Measurements from ENCODE around the gene SLC26A2.

Gene SLC26A2

DNA sequence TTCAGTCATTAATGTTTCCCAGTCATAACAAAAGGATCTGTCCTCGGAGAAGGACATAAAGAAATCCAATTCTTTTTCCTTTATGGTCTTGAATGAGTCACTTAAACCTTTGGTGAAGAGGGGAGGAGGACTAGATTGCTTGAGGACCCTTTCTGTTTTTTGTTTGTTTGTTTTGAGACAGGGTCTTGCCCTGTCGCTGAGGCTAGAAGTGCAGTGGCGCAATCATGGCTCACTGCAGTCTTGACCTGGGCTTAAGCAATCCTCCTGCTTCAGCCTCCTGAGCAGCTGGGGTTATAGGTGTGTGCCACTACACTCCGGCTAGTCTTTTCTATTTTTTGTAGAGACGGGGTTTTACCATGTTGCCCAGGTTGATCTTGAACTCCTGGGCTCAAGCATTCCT, 27.6 kb downstream of the SLC26A2 start:
- TF ChIP-seq, protein P1, sequence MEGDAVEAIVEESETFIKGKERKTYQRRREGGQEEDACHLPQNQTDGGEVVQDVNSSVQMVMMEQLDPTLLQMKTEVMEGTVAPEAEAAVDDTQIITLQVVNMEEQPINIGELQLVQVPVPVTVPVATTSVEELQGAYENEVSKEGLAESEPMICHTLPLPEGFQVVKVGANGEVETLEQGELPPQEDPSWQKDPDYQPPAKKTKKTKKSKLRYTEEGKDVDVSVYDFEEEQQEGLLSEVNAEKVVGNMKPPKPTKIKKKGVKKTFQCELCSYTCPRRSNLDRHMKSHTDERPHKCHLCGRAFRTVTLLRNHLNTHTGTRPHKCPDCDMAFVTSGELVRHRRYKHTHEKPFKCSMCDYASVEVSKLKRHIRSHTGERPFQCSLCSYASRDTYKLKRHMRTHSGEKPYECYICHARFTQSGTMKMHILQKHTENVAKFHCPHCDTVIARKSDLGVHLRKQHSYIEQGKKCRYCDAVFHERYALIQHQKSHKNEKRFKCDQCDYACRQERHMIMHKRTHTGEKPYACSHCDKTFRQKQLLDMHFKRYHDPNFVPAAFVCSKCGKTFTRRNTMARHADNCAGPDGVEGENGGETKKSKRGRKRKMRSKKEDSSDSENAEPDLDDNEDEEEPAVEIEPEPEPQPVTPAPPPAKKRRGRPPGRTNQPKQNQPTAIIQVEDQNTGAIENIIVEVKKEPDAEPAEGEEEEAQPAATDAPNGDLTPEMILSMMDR (IDR thresholded peaks at IDR 0.05; ENCODE audit: low read depth, low read length), result no peak
- Histone ChIP-seq H3K4me3 (ENCODE audit: low read depth, low read length) (no peak overlapping the region), H3K36me3 (no peaks in the 10 kb centered on the region), H3K27me3 (ENCODE audit: insufficient read depth, low read depth, severe bottlenecking) (no peaks in the 10 kb centered on the region), H3K9me3 (ENCODE audit: severe bottlenecking) (no peaks in the 10 kb centered on the region), H3K27ac (no peak overlapping the region)
- no peak for DNase-seq

DNA sequence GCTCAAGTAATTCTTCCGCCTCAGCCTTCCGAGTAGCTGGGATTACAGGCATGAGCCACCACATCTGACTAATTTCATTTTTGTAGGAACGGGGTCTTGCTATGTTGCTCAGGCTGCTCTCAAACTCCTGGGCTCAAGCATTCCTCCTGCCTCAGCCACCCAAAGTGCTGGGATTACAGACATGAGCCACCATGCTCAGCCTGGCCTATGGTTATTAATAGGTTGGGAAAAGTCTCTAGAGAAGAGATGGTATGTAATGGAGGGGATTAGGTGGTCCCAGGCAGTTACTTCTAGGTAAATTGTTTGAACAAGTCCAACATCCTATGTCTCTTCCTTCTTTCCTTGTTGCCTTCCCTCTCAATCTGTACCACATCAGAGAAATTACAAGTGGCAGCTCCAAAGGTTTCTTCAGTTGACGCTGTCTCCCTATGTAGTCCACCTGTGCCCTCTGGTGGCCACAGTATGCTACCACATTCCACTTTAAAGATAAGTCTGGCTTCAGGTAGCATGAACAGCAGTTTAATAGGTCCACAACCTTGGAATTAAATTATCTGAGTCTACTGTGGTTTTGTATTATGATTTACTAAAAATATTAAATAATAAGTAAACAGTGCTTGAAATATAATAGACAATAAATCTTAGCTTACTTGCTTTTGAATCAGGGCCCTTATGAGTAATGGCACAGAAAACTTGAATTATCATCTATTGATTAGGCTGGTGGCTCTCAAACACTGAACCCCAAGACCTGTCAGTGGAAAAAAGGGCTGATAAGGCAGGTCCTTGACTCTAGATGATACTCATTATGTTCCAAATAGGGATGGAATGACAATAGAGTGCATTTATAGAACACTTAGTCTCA, 30.2 kb downstream of the SLC26A2 start:
- TF ChIP-seq, protein P1 (IDR thresholded peaks at IDR 0.05; ENCODE audit: low read depth, low read length), result peak; percentile 80
- H3K27me3 ChIP-seq (ENCODE audit: insufficient read depth, low read depth, severe bottlenecking), result no peaks in the 10 kb centered on the region
- no peaks in the 10 kb centered on the region for H3K36me3 ChIP-seq
- DNase-seq, result peak; percentile 77
- H3K4me3 ChIP-seq (ENCODE audit: low read depth, low read length), result no peak overlapping the region
- no peak overlapping the region for H3K27ac ChIP-seq
- no peaks in the 10 kb centered on the region for H3K9me3 ChIP-seq (ENCODE audit: severe bottlenecking)

DNA sequence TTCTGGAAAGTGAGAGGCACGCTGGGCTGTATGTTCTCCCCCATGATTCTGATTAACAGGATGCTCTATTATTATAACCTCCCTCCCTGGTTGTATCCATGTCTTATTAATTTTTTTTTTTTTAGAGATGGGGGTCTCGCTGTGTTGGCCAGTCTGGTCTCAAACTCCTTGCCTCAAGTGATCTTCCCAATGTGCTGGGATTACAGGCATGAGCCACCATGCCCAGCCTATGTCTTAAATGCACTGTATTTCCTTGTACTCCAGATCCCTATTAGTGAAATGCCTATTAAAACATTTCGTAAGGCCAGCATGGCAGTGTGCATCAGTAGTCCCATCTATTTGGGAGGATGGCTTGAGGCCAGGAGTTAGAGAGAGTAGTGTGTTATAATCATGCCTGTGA, 32.9 kb downstream of the SLC26A2 start:
- no peaks in the 10 kb centered on the region for H3K9me3 ChIP-seq (ENCODE audit: severe bottlenecking)
- H3K4me3 ChIP-seq (ENCODE audit: low read depth, low read length), result no peak overlapping the region
- TF ChIP-seq, protein P1 (IDR thresholded peaks at IDR 0.05; ENCODE audit: low read depth, low read length), result no peak

DNA sequence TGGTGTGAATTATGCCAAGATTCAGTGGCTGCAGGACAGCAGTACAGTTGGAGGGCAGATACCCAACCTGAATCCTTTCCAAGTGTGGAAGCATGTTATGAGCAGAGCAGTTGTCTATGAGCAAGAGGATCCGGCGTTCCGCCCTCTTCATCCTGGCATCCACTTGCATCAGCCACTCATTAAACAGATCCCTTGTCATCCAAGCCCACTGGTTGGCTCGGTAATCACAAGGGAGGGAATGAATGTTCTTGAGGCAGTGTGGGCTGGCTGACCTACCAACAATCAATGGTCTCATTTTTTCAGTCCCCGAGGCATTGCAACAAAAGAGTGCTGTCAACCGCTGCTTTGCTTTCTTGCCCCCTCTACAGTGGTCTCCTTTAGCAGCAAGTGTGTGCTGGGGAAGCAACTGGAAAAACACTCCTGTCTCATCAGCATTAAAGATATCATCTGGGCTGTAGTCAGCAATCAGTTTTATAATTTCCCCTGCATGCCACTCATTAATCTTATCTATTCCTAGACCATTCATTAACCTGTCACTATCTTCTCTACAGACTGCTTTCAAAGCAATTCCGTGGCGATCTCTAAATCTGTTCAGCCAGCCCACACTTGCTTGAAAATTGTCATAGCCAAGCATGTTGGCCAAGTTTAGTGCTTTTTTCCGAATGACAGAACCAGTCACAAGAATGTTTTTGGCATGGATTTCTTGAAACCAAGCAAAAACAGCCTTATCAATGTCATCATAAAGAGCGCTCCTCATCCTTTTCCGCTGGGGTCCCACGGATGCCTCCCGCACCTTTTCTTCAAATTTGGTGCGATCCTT, 35.0 kb downstream of the SLC26A2 start:
- Histone ChIP-seq H3K4me3 (ENCODE audit: low read depth, low read length) (no peak overlapping the region), H3K27ac (no peak overlapping the region), H3K36me3 (no peaks in the 10 kb centered on the region), H3K27me3 (ENCODE audit: insufficient read depth, low read depth, severe bottlenecking) (no peaks in the 10 kb centered on the region), H3K9me3 (ENCODE audit: severe bottlenecking) (no peaks in the 10 kb centered on the region)
- TF ChIP-seq, protein P1 (IDR thresholded peaks at IDR 0.05; ENCODE audit: low read depth, low read length), result no peak
- DNase-seq, result no peak

More for the DNA sequence above, 32.9 kb downstream of the SLC26A2 start:
- no peaks in the 10 kb centered on the region for H3K36me3 ChIP-seq
- DNase-seq, result no peak
- no peak overlapping the region for H3K27ac ChIP-seq
- no peaks in the 10 kb centered on the region for H3K27me3 ChIP-seq (ENCODE audit: insufficient read depth, low read depth, severe bottlenecking)

DNA sequence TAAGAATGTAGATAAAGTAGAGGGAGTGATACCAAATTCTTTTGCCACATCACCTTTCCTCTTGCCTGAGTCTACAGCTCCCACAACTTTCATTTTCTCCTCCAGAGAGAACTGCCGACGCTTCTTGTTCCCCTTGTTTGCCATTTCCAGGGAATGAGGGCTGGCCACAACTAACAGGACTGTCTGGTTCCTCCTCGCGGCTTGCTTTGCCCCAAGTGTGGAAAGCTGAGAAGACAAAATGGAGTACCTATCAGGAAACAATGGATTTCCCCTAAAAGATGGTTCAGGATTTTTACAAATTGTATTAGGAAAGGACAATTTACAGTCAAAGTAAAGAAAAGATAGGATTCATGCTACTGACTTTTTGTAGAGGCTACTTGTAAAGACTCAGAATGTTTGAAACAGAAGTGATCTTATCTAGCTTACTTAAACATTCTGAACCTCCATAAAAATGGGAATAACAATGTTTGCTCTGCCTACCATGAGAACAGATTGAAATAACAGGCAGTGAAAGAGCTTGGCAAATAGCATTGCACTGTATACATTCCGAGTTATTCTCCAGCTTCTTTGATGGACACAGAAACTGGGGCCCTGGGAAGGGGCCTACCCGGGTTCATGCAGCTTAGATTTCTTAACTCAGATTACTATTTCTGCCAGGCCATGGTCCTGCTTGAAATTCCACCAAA, 35.8 kb downstream of the SLC26A2 start:
- Histone ChIP-seq H3K27me3 (ENCODE audit: insufficient read depth, low read depth, severe bottlenecking) (no peaks in the 10 kb centered on the region), H3K36me3 (no peaks in the 10 kb centered on the region), H3K4me3 (ENCODE audit: low read depth, low read length) (no peak overlapping the region), H3K27ac (no peak overlapping the region), H3K9me3 (ENCODE audit: severe bottlenecking) (no peaks in the 10 kb centered on the region)
- TF ChIP-seq, protein P1 (IDR thresholded peaks at IDR 0.05; ENCODE audit: low read depth, low read length), result no peak
- DNase-seq, result no peak

Data from WERI-Rb-1 (cell line).